ENCODE measurements around the gene CCDC59.

- TF ChIP-seq CTCF (IDR thresholded peaks at IDR 0.05) (no peak), POLR2A (IDR thresholded peaks at IDR 0.05) (no peak)
Observed at GRCh38 chr12:82406651-82407050, 48.5 kb upstream of the CCDC59 start.
